ENCODE data around the gene CXorf66.
"Not testable (repeated sequence)": the region's sequence is repeated elsewhere in the genome, so short reads cannot be mapped to it uniquely, and the experiment has no call there.

The CXorf66 gene

GRCh38 chrX:139924696-139925095 lies 40.6 kb downstream of the CXorf66 start:
- no peak overlapping the region for H3K4me3 ChIP-seq
- no peak overlapping the region for H3K27ac ChIP-seq
- no peak for DNase-seq (ENCODE audit: low spot score)
- no peak for TF ChIP-seq CTCF (IDR thresholded peaks at IDR 0.05)

- Histone ChIP-seq H3K27ac (no peak overlapping the region), H3K4me3 (no peak overlapping the region)
- DNase-seq (ENCODE audit: low spot score): no peak
- no peak for TF ChIP-seq CTCF (IDR thresholded peaks at IDR 0.05)
Measured at GRCh38 chrX:139924069-139924695, 41.1 kb downstream of the CXorf66 start.

- not testable (repeated sequence) for DNase-seq (ENCODE audit: low spot score); H3K4me3 ChIP-seq; H3K27ac ChIP-seq
Measured at GRCh38 chrX:139921142-139921541, 44.2 kb downstream of the CXorf66 start.

- DNase-seq (ENCODE audit: low spot score): no peak
- Histone ChIP-seq H3K27ac (no peak overlapping the region), H3K4me3 (no peak overlapping the region)
- no peak for TF ChIP-seq CTCF (IDR thresholded peaks at IDR 0.05)
Measured at GRCh38 chrX:139920316-139920715, 45.0 kb downstream of the CXorf66 start.

- Histone ChIP-seq H3K4me3 (no peak overlapping the region), H3K27ac (no peak overlapping the region)
- DNase-seq (ENCODE audit: low spot score): no peak
- TF ChIP-seq CTCF (IDR thresholded peaks at IDR 0.05): no peak
Measured at GRCh38 chrX:139914421-139914820, 50.9 kb downstream of the CXorf66 start.

- no peak overlapping the region for H3K4me3 ChIP-seq
- no peak for DNase-seq (ENCODE audit: low spot score)
- TF ChIP-seq CTCF (IDR thresholded peaks at IDR 0.05): no peak
- H3K27ac ChIP-seq: no peak overlapping the region
Measured at GRCh38 chrX:139909712-139910111, 55.6 kb downstream of the CXorf66 start.

GRCh38 chrX:139907078-139907477 lies 58.2 kb downstream of the CXorf66 start:
- no peak overlapping the region for H3K4me3 ChIP-seq
- no peak for TF ChIP-seq CTCF (IDR thresholded peaks at IDR 0.05)
- no peak overlapping the region for H3K27ac ChIP-seq
- no peak for DNase-seq (ENCODE audit: low spot score)

Data from coronary artery (tissue), 2 donors.